ENCODE measurements around the gene ITGAE. TPM values are rescaled to one million over a fixed set of nuclear protein-coding genes. Genes with fewer than 3 reads are reported as not detected.
A peak's percentile ranks its signal among the peaks of the same experiment; 100 is the strongest.
"Not testable (repeated sequence)": the region's sequence is repeated elsewhere in the genome, so short reads cannot be mapped to it uniquely, and the experiment has no call there.

Gene ITGAE
- total and polyA plus RNA-seq, 5 donors from 2014 or later: 14.2 to 46.4 (median 36.9) TPM

DNA sequence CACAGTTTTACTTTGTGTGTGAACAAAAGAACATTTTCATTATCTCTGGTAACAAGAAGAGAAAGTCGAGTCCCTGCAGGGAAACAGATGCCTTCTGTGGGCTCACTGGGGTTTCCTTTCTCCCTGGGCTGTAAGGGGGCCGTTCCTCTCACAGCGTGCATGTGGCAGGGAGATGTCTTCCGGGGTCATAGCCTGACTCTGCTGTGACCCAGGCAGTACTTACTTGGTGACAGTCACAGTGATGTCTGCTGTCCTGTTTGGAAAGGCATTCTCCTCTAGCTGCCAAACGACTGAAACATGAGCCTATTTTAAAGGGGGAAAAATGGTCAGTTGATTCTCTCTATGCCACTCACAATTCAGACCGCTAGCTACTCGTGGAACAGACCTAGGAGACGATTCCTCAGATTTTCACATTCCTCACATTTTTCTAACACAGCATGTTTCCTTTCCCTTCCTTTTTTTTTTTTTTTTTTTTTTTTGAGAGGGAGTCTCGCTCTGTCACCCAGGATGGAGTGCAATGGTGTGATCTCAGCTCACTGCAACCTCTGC lies 70.0 kb downstream of the ITGAE start:
- H3K4me3 Mint-ChIP-seq: no peak overlapping the region
- H3K4me1 ChIP-seq (ENCODE audit: control insufficient read depth, insufficient read depth, low read length, poor library complexity, severe bottlenecking): no peaks in the 10 kb centered on the region
- H3K27ac ChIP-seq (ENCODE audit: insufficient read depth, low read length, poor library complexity, severe bottlenecking): no peak overlapping the region
- no peak overlapping the region for H3K4me3 ChIP-seq (ENCODE audit: low read depth, low read length)
- H3K27me3 ChIP-seq (ENCODE audit: control insufficient read depth, insufficient read depth, low read length): no peaks in the 10 kb centered on the region
- H3K4me1 Mint-ChIP-seq: peaks cover 0 to 4% (median 0%) of the 10 kb centered on the region in 4 donors
- H3K9me3 Mint-ChIP-seq: no peaks in the 10 kb centered on the region
- H3K36me3 Mint-ChIP-seq: no peaks in the 10 kb centered on the region
- no peaks in the 10 kb centered on the region for H3K9me3 ChIP-seq (ENCODE audit: control insufficient read depth in 2 of 2, low read length in 2 of 2)
- ATAC-seq (ENCODE audit: low read depth in 2 of 2): no peak
- peak overlapping the region in 1 of 3 donors; percentile 5 for H3K27ac Mint-ChIP-seq
- no peak for DNase-seq
- no peaks in the 10 kb centered on the region for H3K36me3 ChIP-seq (ENCODE audit: control insufficient read depth, insufficient read depth, low read length)
- H3K27me3 Mint-ChIP-seq: no peaks in the 10 kb centered on the region

DNA sequence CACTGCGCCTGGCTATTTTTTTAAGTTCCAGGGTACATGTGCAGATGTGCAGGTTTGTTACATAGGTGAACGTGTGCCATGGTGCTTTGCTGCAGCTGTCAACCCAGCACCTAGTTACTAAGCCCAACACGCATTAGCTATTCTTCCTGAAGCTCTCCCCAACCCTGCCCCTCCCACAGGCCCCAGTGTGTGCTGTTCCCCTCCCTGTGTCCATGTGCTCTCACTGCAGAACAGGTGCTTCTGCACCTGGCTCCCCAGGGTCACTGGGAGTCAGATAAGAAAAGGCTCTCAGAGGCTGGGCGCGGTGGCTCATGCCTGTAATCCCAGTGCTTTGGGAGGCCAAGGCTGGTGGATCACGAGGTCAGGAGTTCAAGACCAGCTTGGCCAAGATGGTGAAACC lies 71.1 kb downstream of the ITGAE start:
- H3K36me3 ChIP-seq (ENCODE audit: control insufficient read depth, insufficient read depth, low read length): no peaks in the 10 kb centered on the region
- Mint-ChIP-seq H3K9me3 (no peaks in the 10 kb centered on the region), H3K36me3 (no peaks in the 10 kb centered on the region), H3K27me3 (no peaks in the 10 kb centered on the region), H3K4me3 (no peak overlapping the region), H3K27ac (no peak overlapping the region), H3K4me1 (peaks cover 0 to 8% (median 3%) of the 10 kb centered on the region in 4 donors)
- no peaks in the 10 kb centered on the region for H3K4me1 ChIP-seq (ENCODE audit: control insufficient read depth, insufficient read depth, low read length, poor library complexity, severe bottlenecking)
- no peak overlapping the region for H3K27ac ChIP-seq (ENCODE audit: insufficient read depth, low read length, poor library complexity, severe bottlenecking)
- DNase-seq (no peak), ATAC-seq (ENCODE audit: low read depth in 2 of 2) (no peak)
- no peak overlapping the region for H3K4me3 ChIP-seq (ENCODE audit: low read depth, low read length)
- no peaks in the 10 kb centered on the region for H3K27me3 ChIP-seq (ENCODE audit: control insufficient read depth, insufficient read depth, low read length)
- no peaks in the 10 kb centered on the region for H3K9me3 ChIP-seq (ENCODE audit: control insufficient read depth in 2 of 2, low read length in 2 of 2)

DNA sequence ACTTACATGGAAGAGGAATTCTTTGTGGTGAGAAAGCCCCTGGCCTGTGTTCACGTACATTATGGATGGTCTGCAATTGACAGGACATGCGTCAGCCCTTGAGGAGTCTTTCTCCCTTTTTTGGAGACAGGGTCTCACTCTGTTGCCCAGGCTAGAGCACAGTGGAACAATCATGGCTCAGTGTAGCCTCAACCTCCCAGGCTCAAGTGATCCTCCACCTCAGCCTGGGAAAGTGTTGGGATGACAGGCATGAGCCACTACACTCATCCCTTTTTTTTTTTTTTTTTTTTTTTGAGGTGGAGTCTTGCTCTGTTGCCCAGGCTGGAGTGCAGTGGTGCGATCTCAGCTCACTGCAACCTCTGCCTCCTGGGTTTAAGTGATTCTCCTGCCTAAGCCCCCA lies 72.9 kb downstream of the ITGAE start:
- not testable (repeated sequence) for H3K27ac ChIP-seq (ENCODE audit: insufficient read depth, low read length, poor library complexity, severe bottlenecking); H3K27ac Mint-ChIP-seq; H3K4me1 ChIP-seq (ENCODE audit: control insufficient read depth, insufficient read depth, low read length, poor library complexity, severe bottlenecking); H3K36me3 Mint-ChIP-seq; H3K36me3 ChIP-seq (ENCODE audit: control insufficient read depth, insufficient read depth, low read length); H3K27me3 ChIP-seq (ENCODE audit: control insufficient read depth, insufficient read depth, low read length); H3K4me3 ChIP-seq (ENCODE audit: low read depth, low read length); H3K9me3 ChIP-seq (ENCODE audit: control insufficient read depth in 2 of 2, low read length in 2 of 2); H3K27me3 Mint-ChIP-seq; DNase-seq; ATAC-seq (ENCODE audit: low read depth in 2 of 2); H3K9me3 Mint-ChIP-seq; H3K4me3 Mint-ChIP-seq
- peaks cover 0 to 14% (median 8%) of the 10 kb centered on the region in 4 donors for H3K4me1 Mint-ChIP-seq

DNA sequence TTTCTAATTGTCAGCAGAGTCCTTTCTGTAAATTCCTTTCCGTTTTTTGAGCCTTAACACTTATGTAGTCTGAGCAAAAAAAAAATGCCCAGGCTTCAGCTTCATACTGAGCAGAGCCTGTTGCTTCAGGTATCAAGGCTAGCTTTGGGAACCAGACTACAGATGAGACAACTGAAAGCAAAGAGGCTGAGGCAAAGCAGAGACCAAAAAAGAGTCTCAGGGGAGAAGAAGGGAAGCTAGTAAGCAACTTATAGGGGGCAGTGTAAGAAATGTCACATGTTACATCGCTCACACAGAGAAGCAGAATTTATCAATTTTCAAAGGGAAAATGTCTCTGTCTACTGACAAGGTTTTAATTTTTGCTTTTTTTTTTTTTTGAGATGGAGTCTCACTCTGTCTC lies 73.9 kb downstream of the ITGAE start:
- Mint-ChIP-seq H3K27ac (no peak overlapping the region), H3K36me3 (no peaks in the 10 kb centered on the region), H3K27me3 (no peaks in the 10 kb centered on the region), H3K4me3 (no peak overlapping the region), H3K4me1 (peaks cover 4 to 24% (median 16%) of the 10 kb centered on the region in 4 donors), H3K9me3 (no peaks in the 10 kb centered on the region)
- no peaks in the 10 kb centered on the region for H3K27me3 ChIP-seq (ENCODE audit: control insufficient read depth, insufficient read depth, low read length)
- no peaks in the 10 kb centered on the region for H3K9me3 ChIP-seq (ENCODE audit: control insufficient read depth in 2 of 2, low read length in 2 of 2)
- no peak overlapping the region for H3K27ac ChIP-seq (ENCODE audit: insufficient read depth, low read length, poor library complexity, severe bottlenecking)
- H3K4me1 ChIP-seq (ENCODE audit: control insufficient read depth, insufficient read depth, low read length, poor library complexity, severe bottlenecking): peaks cover 20% of the 10 kb centered on the region
- H3K4me3 ChIP-seq (ENCODE audit: low read depth, low read length): no peak overlapping the region
- ATAC-seq (ENCODE audit: low read depth in 2 of 2) (no peak), DNase-seq (no peak)
- H3K36me3 ChIP-seq (ENCODE audit: control insufficient read depth, insufficient read depth, low read length): no peaks in the 10 kb centered on the region

DNA sequence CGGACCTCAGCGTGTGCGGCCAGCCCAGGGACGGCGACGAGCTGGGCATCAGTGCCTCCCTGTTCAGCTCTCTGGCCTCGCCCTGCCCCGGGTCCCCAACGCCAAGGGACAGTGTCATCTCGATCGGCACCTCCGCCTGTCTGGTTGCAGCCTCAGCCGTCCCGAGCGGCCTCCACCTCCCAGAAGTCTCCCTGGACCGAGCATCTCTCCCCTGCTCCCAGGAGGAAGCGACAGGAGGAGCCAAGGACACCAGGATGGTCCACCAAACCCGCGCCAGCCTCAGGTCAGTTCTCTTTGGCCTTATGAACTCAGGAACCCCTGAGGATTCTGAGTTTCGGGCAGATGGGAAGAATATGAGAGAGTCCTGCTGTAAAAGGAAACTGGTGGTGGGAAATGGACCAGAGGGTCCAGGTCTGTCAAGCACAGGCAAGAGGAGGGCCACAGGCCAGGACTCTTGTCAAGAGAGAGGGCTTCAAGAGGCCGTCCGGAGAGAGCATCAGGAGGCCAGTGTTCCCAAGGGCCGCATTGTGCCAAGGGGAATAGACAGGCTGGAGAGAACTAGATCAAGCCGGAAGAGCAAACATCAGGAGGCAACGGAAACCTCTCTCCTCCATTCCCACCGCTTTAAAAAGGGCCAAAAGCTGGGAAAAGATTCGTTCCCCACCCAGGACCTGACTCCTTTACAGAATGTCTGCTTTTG lies 76.5 kb downstream of the ITGAE start:
- H3K27ac ChIP-seq (ENCODE audit: insufficient read depth, low read length, poor library complexity, severe bottlenecking): no peak overlapping the region
- ATAC-seq (ENCODE audit: low read depth in 2 of 2) (no peak), DNase-seq (no peak)
- H3K4me3 ChIP-seq (ENCODE audit: low read depth, low read length): peak overlapping the region; percentile 9
- Mint-ChIP-seq H3K9me3 (no peaks in the 10 kb centered on the region), H3K36me3 (peaks cover 3% of the 10 kb centered on the region), H3K4me1 (peaks cover 4 to 48% (median 30%) of the 10 kb centered on the region in 4 donors), H3K4me3 (peak overlapping the region; percentile 89 to 98 (median 93)), H3K27ac (peak overlapping the region in 2 of 3 donors; percentile 72 to 85), H3K27me3 (no peaks in the 10 kb centered on the region)
- peaks cover 26% of the 10 kb centered on the region for H3K4me1 ChIP-seq (ENCODE audit: control insufficient read depth, insufficient read depth, low read length, poor library complexity, severe bottlenecking)
- H3K27me3 ChIP-seq (ENCODE audit: control insufficient read depth, insufficient read depth, low read length): no peaks in the 10 kb centered on the region
- H3K9me3 ChIP-seq (ENCODE audit: control insufficient read depth in 2 of 2, low read length in 2 of 2): no peaks in the 10 kb centered on the region
- peaks cover 3% of the 10 kb centered on the region for H3K36me3 ChIP-seq (ENCODE audit: control insufficient read depth, insufficient read depth, low read length)

DNA sequence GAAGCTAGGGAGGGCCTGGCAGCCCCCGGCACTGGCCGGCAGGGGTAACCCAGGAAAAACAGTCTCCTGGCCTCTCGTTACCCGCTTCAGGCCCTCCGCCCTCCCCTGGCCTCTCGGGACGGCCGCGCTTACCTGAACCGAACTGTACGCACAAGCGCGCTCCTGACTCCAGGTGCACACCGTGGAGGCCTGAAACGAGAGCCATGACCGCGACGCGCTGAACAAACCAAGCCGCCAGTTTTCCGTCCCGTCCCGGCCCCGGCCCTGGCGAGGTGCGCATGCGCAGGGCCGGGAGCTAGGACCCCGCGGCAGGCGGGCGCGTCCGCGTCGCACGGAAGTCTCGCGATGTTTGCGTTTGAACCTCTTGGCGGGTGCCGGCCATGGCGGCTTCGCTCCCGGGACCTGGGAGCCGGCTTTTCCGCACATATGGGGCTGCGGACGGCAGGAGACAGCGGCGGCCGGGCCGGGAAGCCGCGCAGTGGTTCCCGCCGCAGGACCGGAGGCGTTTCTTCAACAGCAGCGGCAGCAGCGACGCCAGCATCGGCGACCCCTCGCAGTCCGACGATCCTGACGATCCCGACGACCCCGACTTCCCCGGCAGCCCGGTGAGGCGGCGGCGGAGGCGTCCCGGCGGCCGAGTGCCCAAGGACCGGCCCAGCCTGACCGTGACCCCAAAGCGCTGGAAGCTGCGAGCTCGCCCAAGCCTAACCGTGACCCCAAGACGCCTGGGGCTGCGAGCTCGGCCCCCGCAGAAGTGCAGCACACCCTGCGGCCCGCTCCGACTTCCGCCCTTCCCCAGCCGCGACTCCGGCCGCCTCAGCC lies 77.2 kb downstream of the ITGAE start, which contains the start of gene HASPIN:
TSS of gene HASPIN (plus strand) at position 348 of the 822 bp plus-strand sequence. CDS start at position 381, 33 bp downstream.
- Mint-ChIP-seq H3K4me3 (peak within 1 kb of the TSS; percentile 89 to 98 (median 95)), H3K4me1 (peaks cover 4 to 52% (median 30%) of the 10 kb centered on the region in 4 donors), H3K36me3 (peaks cover 3% of the 10 kb centered on the region), H3K9me3 (no peaks in the 10 kb centered on the region), H3K27me3 (no peaks in the 10 kb centered on the region), H3K27ac (peak within 1 kb of the TSS; percentile 73 to 93 (median 85))
- H3K4me3 ChIP-seq (ENCODE audit: low read depth, low read length): peak within 1 kb of the TSS; percentile 95
- peak; percentile 83 to 84 for ATAC-seq (ENCODE audit: low read depth in 2 of 2)
- peaks cover 26% of the 10 kb centered on the region for H3K4me1 ChIP-seq (ENCODE audit: control insufficient read depth, insufficient read depth, low read length, poor library complexity, severe bottlenecking)
- peak within 1 kb of the TSS; percentile 75 for H3K27ac ChIP-seq (ENCODE audit: insufficient read depth, low read length, poor library complexity, severe bottlenecking)
- no peaks in the 10 kb centered on the region for H3K9me3 ChIP-seq (ENCODE audit: control insufficient read depth in 2 of 2, low read length in 2 of 2)
- H3K36me3 ChIP-seq (ENCODE audit: control insufficient read depth, insufficient read depth, low read length): peaks cover 7% of the 10 kb centered on the region
- H3K27me3 ChIP-seq (ENCODE audit: control insufficient read depth, insufficient read depth, low read length): no peaks in the 10 kb centered on the region
- peak; percentile 88 to 92 (median 92) for DNase-seq

DNA sequence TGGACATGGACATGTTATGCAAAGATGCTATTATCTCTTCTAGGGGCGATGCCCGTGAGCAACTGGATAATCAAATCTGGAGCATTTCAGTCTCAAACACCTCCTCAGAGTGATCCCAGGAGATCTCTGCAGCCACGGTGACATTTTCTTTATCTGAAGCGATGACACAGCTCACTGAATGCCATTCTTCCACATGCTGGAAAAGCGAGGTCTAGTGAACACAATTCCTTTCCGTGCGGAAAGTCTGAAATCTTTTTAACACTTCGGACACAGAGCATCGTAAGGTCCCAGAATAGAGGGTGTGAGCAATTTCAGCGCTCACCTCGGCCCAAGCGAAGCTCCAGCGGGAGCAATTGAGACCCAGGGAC lies 77.8 kb downstream of the ITGAE start:
- Histone ChIP-seq H3K4me1 (ENCODE audit: control insufficient read depth, insufficient read depth, low read length, poor library complexity, severe bottlenecking) (peaks cover 26% of the 10 kb centered on the region), H3K27me3 (ENCODE audit: control insufficient read depth, insufficient read depth, low read length) (no peaks in the 10 kb centered on the region), H3K4me3 (ENCODE audit: low read depth, low read length) (peak overlapping the region; percentile 95), H3K27ac (ENCODE audit: insufficient read depth, low read length, poor library complexity, severe bottlenecking) (peak overlapping the region; percentile 75), H3K9me3 (ENCODE audit: control insufficient read depth in 2 of 2, low read length in 2 of 2) (no peaks in the 10 kb centered on the region), H3K36me3 (ENCODE audit: control insufficient read depth, insufficient read depth, low read length) (peaks cover 9% of the 10 kb centered on the region)
- no peak for ATAC-seq (ENCODE audit: low read depth in 2 of 2)
- H3K4me1 Mint-ChIP-seq: peaks cover 4 to 58% (median 30%) of the 10 kb centered on the region in 4 donors
- peak overlapping the region in 2 of 3 donors; percentile 73 to 93 for H3K27ac Mint-ChIP-seq
- peak overlapping the region; percentile 89 to 98 (median 95) for H3K4me3 Mint-ChIP-seq
- no peaks in the 10 kb centered on the region for H3K27me3 Mint-ChIP-seq
- peaks cover 7% of the 10 kb centered on the region for H3K36me3 Mint-ChIP-seq
- DNase-seq: no peak
- H3K9me3 Mint-ChIP-seq: no peaks in the 10 kb centered on the region
